Measurements from ENCODE around the gene ZYG11B. TPM values are rescaled to one million over a fixed set of nuclear protein-coding genes. Genes with fewer than 3 reads are reported as not detected.

ZYG11B gene
- 14.2 and 17.7 TPM in 2 replicates for total RNA-seq

GRCh38 chr1:52726265-52727113 is at the start of gene ZYG11B:
ZYG11B (plus strand) TSS chr1:52726453; CDS start chr1:52726654, 201 bp downstream.

GRCh38 chr1:52697795-52698674 is 28.2 kb upstream of the ZYG11B start, which contains the start of gene COA7:
COA7 (minus strand) TSS chr1:52698347; CDS start chr1:52698326, 21 bp downstream.

GRCh38 chr1:52842643-52843310 is 116.5 kb downstream of the ZYG11B start, which contains the start of gene ZYG11A:
ZYG11A (plus strand) TSS chr1:52842760; CDS start chr1:52842884, 124 bp downstream.

Other genes starting within 250 kb of the ZYG11B start
- 19.4 and 19.9 TPM in 2 replicates for gene TUT4, start 173.4 kb upstream of the ZYG11B start, total RNA-seq
- gene GPX7, start 124.1 kb upstream of the ZYG11B start, total RNA-seq, result 6.1 and 7.7 TPM in 2 replicates
- gene SHISAL2A, start 93.3 kb upstream of the ZYG11B start, total RNA-seq, result not detected in 2 replicates
- gene COA7, start 28.1 kb upstream of the ZYG11B start, total RNA-seq, result 11.9 and 15.8 TPM in 2 replicates
- gene ZYG11A, start 116.3 kb downstream of the ZYG11B start, total RNA-seq, result 0.08 and 0.91 TPM in 2 replicates
- gene ECHDC2, start 195.3 kb downstream of the ZYG11B start, total RNA-seq, result 21.6 and 21.9 TPM in 2 replicates
- gene SCP2, start 200.8 kb downstream of the ZYG11B start, total RNA-seq, result 86.2 and 102 TPM in 2 replicates